ENCODE results near the gene HOXB9. TPM values are rescaled to one million over a fixed set of nuclear protein-coding genes. Genes with fewer than 3 reads are reported as not detected.
A peak's percentile ranks its signal among the peaks of the same experiment; 100 is the strongest.

The HOXB9 gene
- total and polyA plus RNA-seq, 2 donors (not counting 3 experiments of a cell fraction or from before 2014, with no cell fraction given): 0.79 to 1.1 TPM

GRCh38 chr17:48618256-48618896 lies 7.8 kb downstream of the HOXB9 start:
- Histone ChIP-seq H3K27me3 (ENCODE audit: control insufficient read depth in 2 of 2, insufficient read depth in 2 of 2, low read length in 2 of 2) (peaks cover 66 to 79% of the 10 kb centered on the region in 2 experiments), H3K4me3 (replicated peaks in 1 of 3; ENCODE audit: insufficient read depth in 1 of 3, low read depth in 1 of 3, low read length in 3 of 3) (peak overlapping the region; percentile 3 to 46 (median 30)), H3K9ac (replicated peaks; ENCODE audit: extremely low read depth, insufficient read depth, low read length) (no peak overlapping the region), H3K36me3 (ENCODE audit: control insufficient read depth in 2 of 2, extremely low read depth in 1 of 2, insufficient read depth in 2 of 2, low read length in 2 of 2) (no peaks in the 10 kb centered on the region), H3K4me1 (ENCODE audit: control insufficient read depth, extremely low read depth, insufficient read depth, low read length) (peaks cover 27% of the 10 kb centered on the region), H3K79me2 (ENCODE audit: control insufficient read depth, insufficient read depth, low read length) (no peaks in the 10 kb centered on the region), H3K9me3 (replicated peaks; ENCODE audit: control insufficient read depth, insufficient read depth, low read length) (no peaks in the 10 kb centered on the region), H3K4me2 (ENCODE audit: insufficient read depth, low read length) (peak overlapping the region; percentile 84), H4K20me1 (replicated peaks; ENCODE audit: control insufficient read depth, extremely low read depth, insufficient read depth, low read length) (no peaks in the 10 kb centered on the region), H3K9me1 (replicated peaks; ENCODE audit: control insufficient read depth, extremely low read depth, insufficient read depth, low read length) (no peaks in the 10 kb centered on the region), H2AFZ (ENCODE audit: low read depth, low read length) (peak overlapping the region; percentile 16), H3K27ac (ENCODE audit: insufficient read depth, low read depth, low read length) (no peak overlapping the region)
- dilution Hi-C loops (cut with MboI; ENCODE audit: extremely low pct_ligation_motif_present, low sequenced_read_pairs): no loop called here
- no TSS peak for BruUV-seq (replicated peaks)
- intact Hi-C loops (cut with micrococcal nuclease): loop anchor here (1.0 to 5.0 kb wide), 8 partner anchors 126 to 593 kb away; no protein-coding TSS in a partner anchor
- FAIRE-seq (peak; percentile 93), DNase-seq (ENCODE audit: low read depth, low spot score) (peak; percentile 83)
- ChIA-PET CTCF (interaction anchor here (0.7 to 6.3 kb wide), 30 partner anchors 9 to 600 kb away, joined by 3 to 45 read pairs (median 4); no protein-coding TSS in a partner anchor), POLR2A (interaction anchor here (0.6 kb wide), 1 partner anchor 392 kb away, joined by 3 read pairs; no protein-coding TSS in a partner anchor)
- no peak for TF ChIP-seq GATA2 (IDR thresholded peaks at IDR 0.05; ENCODE audit: insufficient read depth, insufficient read length, low read depth, low read length)
- peak; percentile 91 to 99 for TF ChIP-seq CTCF (IDR thresholded peaks at IDR 0.05; ENCODE audit: extremely low read depth in 1 of 2, insufficient read depth in 1 of 2, low read depth in 1 of 2, low read length in 2 of 2)

All from endothelial cell of umbilical vein (primary cell).